Stimulated activated CD8-positive, alpha-beta memory T cell treated with anti-CD3 and anti-CD28 coated beads, Interleukin-12 subunit alpha, Interleukin-12 subunit beta, amount 100 ng/mL, for 24 hours (primary cell): Measurements from ENCODE around the gene CLCN2.

Source experiments
- DNase-seq: peaks from one replicate; pipeline ENCODE4 v3.0.0-alpha.2; 2020; ENCODE audit errors: extremely low read depth

The CLCN2 gene

DNA sequence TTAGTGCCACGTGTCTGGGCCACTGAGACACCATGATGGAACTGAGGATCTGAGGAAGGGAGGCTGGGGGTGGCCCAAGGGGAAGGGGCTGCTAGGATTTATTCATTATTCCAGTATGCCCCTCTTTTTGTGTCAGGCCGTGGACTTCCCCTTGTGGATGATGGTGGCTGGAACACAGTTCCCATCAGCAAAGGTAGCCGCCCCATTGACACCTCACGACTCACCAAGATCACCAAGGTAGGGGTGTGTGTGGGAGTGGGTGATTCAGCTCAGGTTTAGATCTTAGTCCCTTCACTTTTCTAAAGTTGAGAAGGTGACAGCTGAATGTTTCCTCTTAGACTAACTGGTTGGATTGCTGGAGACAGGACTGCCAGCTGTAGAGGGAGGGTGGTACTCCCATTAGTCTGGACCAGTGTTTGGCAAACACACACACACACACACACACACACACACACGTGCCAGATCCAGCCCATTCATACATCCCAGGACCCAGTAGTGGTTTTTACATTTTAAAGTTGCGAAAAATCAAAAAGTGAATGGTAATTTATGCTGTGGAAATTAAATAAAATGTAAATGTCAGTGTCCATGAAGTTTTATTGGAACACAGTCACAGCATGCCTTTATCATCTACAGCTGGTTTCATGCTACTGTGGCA is 35.6 kb downstream of the CLCN2 start:
- no peak for DNase-seq

DNA sequence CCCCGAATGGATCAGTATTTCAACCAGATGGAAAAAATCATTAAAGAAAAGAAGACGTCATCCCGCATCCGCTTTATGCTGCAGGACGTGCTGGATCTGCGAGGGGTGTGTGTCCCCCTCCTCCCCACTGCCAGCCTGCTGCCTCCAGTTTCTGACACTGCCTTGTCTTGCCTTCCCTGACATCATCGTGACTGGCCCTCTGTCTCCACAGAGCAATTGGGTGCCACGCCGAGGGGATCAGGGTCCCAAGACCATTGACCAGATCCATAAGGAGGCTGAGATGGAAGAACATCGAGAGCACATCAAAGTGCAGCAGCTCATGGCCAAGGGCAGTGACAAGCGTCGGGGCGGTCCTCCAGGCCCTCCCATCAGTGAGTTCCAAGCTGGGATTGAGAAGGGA is 36.1 kb downstream of the CLCN2 start:
- no peak for DNase-seq

DNA sequence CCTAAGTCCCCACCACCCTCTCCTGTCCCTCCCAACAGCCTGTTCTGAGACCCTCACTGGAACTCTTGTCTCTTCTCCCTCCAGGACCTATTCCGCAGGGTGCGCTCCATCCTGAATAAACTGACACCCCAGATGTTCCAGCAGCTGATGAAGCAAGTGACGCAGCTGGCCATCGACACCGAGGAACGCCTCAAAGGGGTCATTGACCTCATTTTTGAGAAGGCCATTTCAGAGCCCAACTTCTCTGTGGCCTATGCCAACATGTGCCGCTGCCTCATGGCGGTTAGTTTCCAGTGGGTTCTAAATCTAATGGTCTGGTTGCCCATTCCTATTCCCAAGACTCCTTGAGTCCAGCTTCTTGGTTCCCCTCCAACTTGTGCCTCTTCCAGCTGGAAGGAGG is 37.7 kb downstream of the CLCN2 start:
- no peak for DNase-seq

DNA sequence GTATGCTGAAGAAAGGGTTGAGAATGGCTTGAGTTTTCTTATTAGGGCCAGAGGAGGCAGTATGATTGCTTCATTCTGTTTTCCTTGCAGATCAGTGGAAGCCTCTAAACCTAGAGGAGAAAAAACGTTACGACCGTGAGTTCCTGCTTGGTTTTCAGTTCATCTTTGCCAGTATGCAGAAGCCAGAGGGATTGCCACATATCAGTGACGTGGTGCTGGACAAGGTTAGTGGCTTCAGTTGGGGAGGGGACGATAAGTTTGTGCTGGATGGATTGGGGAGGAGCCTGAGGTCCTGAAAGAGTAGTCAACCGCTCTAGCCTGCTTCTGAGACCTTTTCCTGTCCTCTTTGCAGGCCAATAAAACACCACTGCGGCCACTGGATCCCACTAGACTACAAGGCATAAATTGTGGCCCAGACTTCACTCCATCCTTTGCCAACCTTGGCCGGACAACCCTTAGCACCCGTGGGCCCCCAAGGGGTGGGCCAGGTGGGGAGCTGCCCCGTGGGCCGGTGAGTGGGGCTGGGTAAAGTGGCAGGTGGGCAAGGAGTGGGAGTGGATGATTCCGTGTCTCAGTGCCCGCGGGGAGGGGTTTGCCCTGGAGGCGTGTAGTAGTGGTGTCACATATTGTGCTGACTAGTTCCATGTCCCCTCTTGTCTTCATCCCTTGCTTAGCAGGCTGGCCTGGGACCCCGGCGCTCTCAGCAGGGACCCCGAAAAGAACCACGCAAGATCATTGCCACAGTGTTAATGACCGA is 38.5 kb downstream of the CLCN2 start:
- DNase-seq: no peak

DNA sequence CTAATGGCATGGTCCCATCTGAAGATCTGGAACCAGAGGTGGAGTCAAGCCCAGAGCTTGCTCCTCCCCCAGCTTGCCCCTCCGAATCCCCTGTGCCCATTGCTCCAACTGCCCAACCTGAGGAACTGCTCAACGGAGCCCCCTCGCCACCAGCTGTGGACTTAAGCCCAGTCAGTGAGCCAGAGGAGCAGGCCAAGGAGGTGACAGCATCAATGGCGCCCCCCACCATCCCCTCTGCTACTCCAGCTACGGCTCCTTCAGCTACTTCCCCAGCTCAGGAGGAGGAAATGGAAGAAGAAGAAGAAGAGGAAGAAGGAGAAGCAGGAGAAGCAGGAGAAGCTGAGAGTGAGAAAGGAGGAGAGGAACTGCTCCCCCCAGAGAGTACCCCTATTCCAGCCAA is 39.7 kb downstream of the CLCN2 start:
- no peak for DNase-seq

DNA sequence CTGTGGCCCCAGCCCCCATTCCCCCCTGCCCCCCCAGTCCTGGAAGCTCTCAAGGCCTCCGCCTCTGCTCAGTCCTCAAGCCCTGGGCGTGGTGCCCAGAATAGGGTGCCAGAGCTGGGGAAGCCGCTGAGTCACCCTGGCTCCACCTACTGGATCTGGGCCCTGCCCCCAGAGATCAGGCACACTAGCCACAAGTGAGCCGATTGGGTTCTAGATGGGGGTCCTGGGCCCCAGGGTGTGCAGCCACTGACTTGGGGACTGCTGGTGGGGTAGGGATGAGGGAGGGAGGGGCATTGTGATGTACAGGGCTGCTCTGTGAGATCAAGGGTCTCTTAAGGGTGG is 41.3 kb downstream of the CLCN2 start:
- DNase-seq: no peak

DNA sequence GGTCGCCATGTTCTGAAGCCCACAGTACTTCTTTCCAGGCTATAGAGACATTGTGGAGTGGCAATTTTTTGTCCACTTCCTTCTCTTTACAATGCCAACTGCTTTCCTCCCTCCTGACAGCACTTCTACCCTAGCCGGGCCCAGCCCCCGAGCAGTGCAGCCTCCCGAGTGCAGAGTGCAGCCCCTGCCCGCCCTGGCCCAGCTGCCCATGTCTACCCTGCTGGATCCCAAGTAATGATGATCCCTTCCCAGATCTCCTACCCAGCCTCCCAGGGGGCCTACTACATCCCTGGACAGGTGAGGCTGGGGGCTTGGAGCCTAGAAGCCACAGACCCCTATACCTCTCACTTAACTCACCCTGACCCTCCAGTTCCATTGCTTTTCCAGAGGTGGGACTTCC is 44.2 kb downstream of the CLCN2 start:
- no peak for DNase-seq

DNA sequence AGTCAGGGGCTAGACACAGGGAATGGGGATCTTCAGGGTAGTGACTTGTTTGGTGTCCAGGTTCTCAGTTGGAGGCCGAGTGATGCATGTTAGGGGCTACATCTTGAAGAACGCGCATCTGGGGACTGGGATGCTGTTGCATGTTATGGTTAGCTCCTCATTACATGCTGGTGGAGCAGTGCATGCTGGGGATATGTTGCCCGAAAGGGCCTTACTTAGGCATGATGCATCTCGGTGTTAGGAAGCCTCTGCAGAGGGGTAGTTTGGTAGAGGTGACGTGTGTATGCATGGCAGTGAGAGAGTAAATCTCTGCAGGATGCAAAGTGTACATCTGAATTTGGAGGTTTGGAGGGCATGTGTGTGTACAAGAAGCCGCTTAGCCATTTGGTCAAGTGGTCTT is 44.6 kb downstream of the CLCN2 start:
- DNase-seq: no peak

DNA sequence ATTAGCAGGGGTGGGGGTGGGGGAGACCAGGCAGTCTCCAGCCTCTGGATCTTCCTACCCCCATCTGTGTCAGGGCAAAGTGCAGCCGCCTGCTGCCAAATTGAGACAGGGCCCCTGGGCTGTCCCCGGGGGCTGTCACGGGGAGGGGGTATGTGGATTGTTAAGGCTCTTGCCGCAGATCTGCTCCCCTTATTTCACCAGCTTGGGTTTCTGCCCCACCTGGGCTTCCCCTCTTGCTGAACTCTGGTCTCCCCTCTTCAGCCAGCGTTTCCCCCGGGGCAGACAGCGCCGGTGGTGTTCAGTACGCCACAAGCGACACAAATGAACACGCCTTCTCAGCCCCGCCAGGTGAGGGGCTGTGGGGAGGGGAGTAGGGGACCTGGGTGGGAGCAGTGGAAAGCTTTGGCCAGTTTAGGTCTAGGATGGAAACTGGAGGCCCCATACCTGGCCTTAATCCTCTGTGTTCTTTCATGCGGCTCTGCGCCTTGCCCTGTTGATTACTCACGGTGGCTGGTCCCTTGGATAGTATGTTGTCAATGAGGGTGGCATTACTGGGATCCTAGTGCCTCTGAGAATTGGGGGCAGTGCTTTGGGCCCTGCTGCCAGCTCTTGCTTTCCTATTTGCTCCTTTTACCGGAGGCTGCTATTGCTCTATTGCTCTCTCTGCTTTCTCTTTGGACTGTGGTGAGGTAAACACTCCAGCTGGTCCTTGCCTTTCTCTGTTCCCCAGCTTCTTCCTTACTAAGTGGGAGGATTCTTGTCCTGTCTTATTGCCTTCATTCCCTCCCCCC is 45.3 kb downstream of the CLCN2 start:
- no peak for DNase-seq

DNA sequence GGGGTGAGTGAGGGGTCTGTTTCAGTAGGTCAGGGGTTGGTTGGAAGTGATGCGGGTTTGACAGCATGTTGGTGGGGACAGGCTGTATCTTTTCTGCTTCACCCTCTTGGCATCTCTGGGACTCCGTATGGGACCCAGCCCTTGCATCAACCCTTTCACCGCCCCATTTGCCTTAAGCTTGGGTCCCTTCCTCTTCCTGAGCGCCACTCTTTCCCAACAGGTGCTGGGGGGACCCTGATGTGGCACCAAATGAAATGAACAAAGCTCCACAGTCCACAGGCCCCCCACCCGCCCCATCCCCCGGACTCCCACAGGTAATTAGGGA is 45.9 kb downstream of the CLCN2 start:
- no peak for DNase-seq

DNA sequence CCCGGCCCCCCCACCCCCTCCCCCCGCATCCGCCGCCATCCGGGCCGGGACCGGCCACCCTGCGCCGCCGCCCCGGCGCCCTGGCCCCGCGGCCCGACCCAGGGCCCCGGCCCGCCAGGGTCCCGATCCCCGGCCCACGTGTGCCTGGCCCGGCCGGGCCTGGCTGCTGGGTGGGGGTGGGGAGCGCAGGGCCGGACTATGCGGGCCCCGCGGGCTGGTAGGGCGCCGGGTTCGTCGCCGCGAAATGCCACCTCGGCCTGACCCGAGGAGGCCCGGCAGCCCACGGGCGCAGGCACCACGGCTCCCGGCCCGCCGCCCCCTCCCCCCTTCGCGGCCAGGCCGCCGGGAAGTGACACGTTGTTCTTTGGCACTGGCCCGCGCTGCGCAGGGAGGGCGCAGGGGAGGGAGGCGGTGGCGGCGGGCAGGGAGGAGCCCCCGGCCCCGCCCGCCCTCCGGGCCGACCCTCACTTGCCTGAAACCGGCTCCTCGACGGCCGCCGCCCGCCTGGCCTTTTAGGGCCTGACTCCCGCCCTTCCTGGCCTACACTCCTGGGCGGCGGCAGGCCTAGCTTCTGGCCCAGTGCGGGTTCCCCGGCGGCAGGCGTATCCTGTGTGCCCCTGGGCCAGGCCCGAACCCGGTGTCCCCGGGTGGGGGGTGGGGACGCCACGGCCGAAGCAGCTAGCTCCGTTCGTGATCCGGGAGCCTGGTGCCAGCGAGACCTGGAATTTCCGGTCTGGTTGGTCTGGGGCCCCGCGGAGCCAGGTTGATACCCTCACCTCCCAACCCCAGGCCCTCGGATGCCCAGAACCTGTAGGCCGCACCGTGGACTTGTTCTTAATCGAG is 46.5 kb downstream of the CLCN2 start:
- DNase-seq: peak; percentile 37

DNA sequence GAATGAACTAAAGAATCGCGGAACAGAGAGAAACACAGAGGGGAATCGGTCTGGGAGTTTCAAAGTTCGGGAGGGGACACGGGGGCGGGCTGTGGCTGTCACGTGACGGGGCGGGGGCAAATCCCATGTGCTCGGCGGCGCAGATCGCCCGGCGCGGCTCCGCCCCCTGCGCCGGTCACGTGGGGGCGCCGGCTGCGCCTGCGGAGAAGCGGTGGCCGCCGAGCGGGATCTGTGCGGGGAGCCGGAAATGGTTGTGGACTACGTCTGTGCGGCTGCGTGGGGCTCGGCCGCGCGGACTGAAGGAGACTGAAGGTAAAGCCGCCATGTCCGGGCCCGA is 47.1 kb downstream of the CLCN2 start, which contains the start of gene EIF4G1:
Gene EIF4G1 (plus strand): TSS at position 244 of the 337 bp plus-strand sequence. CDS start 1,191 bp downstream, outside the sequence.
- DNase-seq: peak; percentile 86

DNA sequence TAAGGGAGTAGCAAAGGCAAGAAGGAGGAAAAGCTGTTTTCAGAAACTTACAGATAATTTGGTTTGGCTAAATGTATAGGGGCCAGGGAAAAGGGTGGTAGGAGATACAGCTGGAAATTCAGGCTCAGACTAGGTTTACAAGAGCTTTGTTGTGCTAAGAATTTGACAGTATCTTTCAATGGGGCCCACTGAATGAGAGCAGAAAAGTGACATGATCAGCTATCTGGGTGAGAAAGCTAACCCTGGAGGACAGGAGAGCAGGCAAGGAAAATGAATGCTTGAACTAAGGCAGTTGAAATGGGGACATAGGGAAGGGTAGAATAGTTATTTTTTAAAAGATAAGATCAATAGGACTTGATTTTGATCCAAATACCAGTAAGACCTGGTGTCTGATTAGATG is 49.8 kb downstream of the CLCN2 start:
- no peak for DNase-seq

DNA sequence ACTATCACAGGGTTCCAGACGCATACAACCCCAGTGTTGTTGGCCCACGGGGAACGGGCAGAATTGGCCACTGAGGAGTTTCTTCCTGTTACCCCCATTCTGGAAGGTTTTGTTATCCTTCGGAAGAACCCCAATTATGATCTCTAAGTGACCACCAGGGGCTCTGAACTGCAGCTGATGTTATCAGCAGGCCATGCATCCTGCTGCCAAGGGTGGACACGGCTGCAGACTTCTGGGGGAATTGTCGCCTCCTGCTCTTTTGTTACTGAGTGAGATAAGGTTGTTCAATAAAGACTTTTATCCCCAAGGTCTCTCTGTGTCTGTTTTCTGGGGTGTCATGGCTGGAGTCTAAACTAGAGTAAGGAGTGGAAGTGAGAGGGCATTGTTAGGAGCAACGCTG is 52.7 kb downstream of the CLCN2 start:
- DNase-seq: no peak

DNA sequence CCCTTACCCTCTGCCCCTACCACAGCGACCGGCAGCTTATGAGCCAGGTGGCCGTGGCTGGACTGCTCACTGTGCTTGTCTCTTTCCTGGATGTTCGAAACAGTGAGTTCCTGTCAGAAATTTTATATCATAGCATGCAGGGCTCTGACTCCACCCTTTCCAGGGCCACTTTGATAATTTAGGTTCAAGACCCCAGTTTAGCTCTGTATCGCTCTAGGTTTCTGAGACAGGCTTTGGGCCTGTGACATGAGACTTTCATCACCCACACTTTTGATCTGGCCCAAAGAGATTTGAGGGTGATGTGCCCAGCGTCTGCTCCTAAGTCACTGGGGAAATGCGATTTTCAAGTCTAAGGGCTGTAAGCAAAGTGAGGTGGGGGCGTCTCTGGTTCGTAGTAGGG is 53.5 kb downstream of the CLCN2 start:
- DNase-seq: no peak

DNA sequence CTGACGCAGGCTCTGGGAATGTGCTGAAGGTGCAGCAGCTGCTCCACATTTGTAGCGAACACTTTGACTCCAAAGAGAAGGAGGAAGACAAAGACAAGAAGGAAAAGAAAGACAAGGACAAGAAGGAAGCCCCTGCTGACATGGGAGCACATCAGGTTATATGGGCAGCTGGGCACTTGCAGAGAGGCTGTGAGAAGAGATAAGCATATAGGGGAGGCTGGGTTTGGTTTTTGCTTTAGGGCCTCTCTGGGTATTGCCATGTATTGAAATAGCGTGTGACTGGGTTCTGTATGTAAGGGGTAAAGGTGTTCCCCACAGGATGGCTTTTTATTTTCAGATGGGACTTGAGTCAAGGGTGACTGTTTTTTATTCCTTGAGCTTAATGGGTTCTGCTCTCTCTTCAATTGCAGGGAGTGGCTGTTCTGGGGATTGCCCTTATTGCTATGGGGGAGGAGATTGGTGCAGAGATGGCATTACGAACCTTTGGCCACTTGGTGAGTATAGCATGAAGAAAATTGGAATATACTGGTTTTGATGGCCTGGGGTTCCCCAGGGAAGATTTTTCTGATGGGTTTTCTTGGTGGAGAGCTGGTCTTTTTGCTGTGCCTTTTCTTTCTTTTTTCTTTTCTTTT is 54.9 kb downstream of the CLCN2 start:
- DNase-seq: no peak

DNA sequence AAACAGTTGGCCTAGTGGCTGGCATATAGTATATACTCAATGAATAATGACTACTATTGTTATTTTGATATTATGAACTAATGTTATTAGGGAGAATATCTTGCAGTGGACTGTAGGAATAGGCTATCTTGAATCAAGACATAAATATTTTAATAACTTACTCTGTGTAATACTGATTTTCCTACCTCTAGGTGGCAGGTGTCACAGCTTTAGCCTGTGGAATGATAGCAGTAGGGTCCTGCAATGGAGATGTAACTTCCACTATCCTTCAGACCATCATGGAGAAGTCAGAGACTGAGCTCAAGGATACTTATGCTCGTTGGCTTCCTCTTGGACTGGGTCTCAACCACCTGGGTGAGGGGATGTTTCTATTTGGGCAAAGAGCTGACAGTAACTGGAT is 55.8 kb downstream of the CLCN2 start:
- DNase-seq: no peak

DNA sequence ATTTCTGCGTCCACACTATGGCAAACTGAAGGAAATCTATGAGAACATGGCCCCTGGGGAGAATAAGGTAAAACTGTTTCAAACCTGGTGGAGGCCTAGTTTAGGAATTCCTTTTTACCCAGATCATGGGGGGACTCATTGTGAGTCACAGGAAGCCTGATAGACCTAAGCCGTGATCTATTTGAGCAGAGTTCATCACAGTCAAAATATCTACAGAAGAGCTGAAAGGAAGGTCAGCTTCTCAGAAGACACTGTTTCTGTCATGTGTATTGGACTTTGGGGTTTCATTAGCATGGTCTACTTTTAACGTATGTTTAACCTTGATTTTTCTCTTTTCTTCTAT is 61.1 kb downstream of the CLCN2 start:
- DNase-seq: no peak

DNA sequence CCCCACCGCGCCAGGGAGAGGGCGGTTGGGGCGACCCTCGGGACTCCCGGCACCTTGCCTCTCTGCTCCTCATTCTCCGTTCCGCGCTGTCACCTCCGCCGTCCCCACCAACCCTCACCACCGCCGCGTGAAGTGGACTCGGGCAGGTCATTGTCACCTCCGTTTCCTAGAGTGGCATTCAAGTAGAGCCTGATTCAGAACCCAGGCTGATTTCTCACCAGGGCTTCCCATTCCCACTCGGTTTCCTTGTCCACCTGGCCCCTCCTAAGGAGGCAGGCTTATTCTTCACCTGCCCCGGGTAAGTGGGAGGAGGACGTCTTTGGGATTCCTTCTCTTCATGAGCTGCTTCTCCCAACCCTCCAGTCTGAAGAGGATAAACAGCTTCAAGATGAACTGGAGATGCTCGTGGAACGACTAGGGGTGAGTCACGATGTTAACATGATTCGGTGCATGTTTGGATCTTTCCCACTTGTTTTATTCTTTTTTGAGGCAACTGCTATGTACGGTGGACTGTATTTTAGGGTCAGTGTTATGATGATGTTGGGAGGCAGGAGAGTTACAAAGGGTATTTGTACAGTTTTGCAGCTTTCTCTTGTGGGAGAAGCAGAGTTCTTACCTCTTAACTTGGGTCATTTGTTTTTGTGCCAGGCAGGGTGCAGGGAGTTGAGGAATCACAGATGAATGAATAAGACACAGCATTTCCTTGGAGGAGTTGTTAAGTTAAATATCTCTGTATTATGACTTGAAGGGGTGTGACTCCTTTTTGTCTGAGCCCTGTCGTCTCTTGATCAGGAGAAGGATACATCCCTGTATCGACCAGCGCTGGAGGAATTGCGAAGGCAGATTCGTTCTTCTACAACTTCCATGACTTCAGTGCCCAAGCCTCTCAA is 61.7 kb downstream of the CLCN2 start:
- DNase-seq: no peak

DNA sequence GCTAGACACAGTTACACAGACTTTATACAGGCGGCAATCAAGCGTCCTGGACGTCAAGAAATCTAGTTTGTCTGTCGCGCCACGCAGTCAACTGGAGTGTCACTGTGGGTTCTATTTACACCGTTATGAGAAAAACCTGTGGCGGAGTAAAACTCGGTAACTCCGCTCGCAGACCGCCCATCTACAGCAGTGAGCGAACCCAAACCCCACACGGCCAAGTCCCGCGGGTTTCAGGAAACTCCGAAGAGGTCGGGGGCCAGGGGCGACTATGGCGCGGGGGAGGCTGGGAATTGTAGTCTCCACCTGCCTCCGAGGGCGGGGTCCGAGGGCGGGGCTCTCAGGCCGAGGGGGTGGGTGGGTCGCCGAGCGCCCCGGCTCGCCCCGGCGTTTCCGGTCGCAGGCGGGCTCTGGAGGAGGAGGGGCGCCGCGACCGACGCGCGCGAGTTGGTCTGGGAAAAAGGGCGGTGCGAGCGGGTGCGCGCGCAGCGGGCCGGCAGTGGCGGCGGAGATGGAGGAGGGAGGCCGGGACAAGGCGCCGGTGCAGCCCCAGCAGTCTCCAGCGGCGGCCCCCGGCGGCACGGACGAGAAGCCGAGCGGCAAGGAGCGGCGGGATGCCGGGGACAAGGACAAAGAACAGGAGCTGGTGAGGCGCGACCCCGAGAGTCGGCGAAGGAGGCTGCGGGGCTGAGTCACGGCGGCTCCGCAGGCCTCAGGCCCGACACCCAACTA is 62.5 kb downstream of the CLCN2 start, which contains the start of gene PSMD2:
Gene PSMD2 (plus strand): TSS at position 483 of the 729 bp plus-strand sequence. CDS start 26 bp downstream, at position 509.
- DNase-seq: peak; percentile 98
